Measurements from ENCODE around the gene ADGRG6. TPM values are rescaled to one million over a fixed set of nuclear protein-coding genes. Genes with fewer than 3 reads are reported as not detected.

Gene ADGRG6
- total and polyA plus RNA-seq, 2 donors (not counting 1 experiment from before 2014, with no cell fraction given): 0.03 TPM; not detected in 1

DNA sequence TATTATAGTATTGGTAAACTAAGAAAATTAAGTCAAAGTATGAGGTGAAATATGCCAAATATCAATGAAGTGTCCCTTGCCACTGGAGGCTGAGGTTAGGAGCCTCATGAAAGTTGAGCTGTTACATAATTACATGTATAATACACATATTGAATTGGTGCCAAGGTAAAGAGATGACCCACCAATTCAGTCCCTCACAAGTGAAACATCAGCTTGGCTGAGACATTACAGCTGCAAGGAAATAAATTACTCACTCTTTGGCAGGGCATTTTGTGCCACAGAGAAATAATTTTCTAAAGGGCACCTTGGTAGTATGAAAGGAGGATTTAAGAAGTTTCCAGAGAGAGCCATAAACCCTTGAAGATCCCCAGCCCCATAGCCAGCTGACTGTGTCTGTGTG, 127.4 kb downstream of the ADGRG6 start:
- H3K4me3 ChIP-seq (ENCODE audit: control extremely low read depth in 1 of 5, extremely low read depth in 1 of 5, insufficient read depth in 1 of 5, low read depth in 2 of 5, low read length in 4 of 5): no peak overlapping the region
- no peaks in the 10 kb centered on the region for H3K79me2 ChIP-seq (ENCODE audit: control insufficient read depth, insufficient read depth, low read length)
- intact Hi-C loops (cut with micrococcal nuclease): no loop called here
- ChIA-PET CTCF (no interaction called here), POLR2A (no interaction called here)
- ATAC-seq (ENCODE audit: low read depth) (no peak), DNase-seq (no peak)
- H3K27ac ChIP-seq (ENCODE audit: low read length in 2 of 2): no peak overlapping the region
- no peaks in the 10 kb centered on the region for H3K4me1 ChIP-seq (ENCODE audit: control insufficient read depth in 2 of 2, insufficient read depth in 2 of 2, low read length in 2 of 2)
- H3K27me3 Mint-ChIP-seq: no peaks in the 10 kb centered on the region
- H3K9ac ChIP-seq (ENCODE audit: low read length): no peak overlapping the region
- H3K4me1 Mint-ChIP-seq: no peaks in the 10 kb centered on the region
- H3K9me3 ChIP-seq (ENCODE audit: control extremely low read depth in 1 of 3, control insufficient read depth in 2 of 3, insufficient read depth in 1 of 3, low read length in 2 of 3): peaks cover 0 to 2% (median 0%) of the 10 kb centered on the region in 3 donors
- H3K27ac Mint-ChIP-seq: no peak overlapping the region
- H3K4me2 ChIP-seq (replicated peaks; ENCODE audit: low read depth, low read length, poor library complexity, severe bottlenecking): no peak overlapping the region
- no peaks in the 10 kb centered on the region for H3K36me3 ChIP-seq (replicated peaks in 1 of 2; ENCODE audit: control extremely low read depth in 1 of 2, control insufficient read depth in 1 of 2, extremely low read depth in 1 of 2, insufficient read depth in 2 of 2, low read length in 1 of 2)
- H3K4me3 Mint-ChIP-seq: no peak overlapping the region
- no peak overlapping the region for H2AFZ ChIP-seq (ENCODE audit: insufficient read depth, low read depth, low read length, poor library complexity, severe bottlenecking)
- H4K20me1 ChIP-seq (ENCODE audit: control insufficient read depth, insufficient read depth, low read length, poor library complexity, severe bottlenecking): no peaks in the 10 kb centered on the region
- TF ChIP-seq, protein P1, sequence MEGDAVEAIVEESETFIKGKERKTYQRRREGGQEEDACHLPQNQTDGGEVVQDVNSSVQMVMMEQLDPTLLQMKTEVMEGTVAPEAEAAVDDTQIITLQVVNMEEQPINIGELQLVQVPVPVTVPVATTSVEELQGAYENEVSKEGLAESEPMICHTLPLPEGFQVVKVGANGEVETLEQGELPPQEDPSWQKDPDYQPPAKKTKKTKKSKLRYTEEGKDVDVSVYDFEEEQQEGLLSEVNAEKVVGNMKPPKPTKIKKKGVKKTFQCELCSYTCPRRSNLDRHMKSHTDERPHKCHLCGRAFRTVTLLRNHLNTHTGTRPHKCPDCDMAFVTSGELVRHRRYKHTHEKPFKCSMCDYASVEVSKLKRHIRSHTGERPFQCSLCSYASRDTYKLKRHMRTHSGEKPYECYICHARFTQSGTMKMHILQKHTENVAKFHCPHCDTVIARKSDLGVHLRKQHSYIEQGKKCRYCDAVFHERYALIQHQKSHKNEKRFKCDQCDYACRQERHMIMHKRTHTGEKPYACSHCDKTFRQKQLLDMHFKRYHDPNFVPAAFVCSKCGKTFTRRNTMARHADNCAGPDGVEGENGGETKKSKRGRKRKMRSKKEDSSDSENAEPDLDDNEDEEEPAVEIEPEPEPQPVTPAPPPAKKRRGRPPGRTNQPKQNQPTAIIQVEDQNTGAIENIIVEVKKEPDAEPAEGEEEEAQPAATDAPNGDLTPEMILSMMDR (IDR thresholded peaks at IDR 0.05): no peak
- no peak for TF ChIP-seq EZH2 (IDR thresholded peaks at IDR 0.05; ENCODE audit: borderline replicate concordance, insufficient read depth, low read depth, low read length, poor library complexity, severe bottlenecking)
- H3K27me3 ChIP-seq (replicated peaks in 1 of 4; ENCODE audit: control extremely low read depth in 1 of 4, control insufficient read depth in 3 of 4, insufficient read depth in 4 of 4, low read length in 3 of 4): no peaks in the 10 kb centered on the region
- no peaks in the 10 kb centered on the region for H3K9me3 Mint-ChIP-seq (ENCODE audit: insufficient read depth)

DNA sequence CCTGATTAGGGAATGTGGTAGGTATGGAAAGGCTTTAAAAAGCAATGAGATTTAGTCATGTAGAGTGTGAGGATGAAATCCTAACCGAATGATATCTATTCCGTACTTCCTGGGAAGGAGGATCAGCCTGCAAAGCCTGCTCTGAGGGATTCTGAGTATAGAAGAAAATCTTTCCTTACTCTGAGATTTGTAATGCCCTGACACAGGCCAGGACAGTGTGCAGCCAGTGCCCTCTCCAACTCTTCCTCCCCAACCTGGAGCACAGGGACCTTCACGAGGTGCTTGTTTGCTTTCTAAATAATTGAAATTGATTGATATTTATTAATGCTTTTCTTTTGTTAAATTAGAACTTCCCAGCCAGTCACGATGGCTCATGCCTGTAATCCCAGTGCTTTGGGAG, 131.6 kb downstream of the ADGRG6 start:
- H3K4me1 Mint-ChIP-seq: no peaks in the 10 kb centered on the region
- no CpG with 5 or more reads among the region's 4 CpGs for WGBS (ENCODE audit: insufficient coverage)
- Histone ChIP-seq H3K36me3 (replicated peaks in 1 of 2; ENCODE audit: control extremely low read depth in 1 of 2, control insufficient read depth in 1 of 2, extremely low read depth in 1 of 2, insufficient read depth in 2 of 2, low read length in 1 of 2) (no peaks in the 10 kb centered on the region), H3K4me3 (ENCODE audit: control extremely low read depth in 1 of 5, extremely low read depth in 1 of 5, insufficient read depth in 1 of 5, low read depth in 2 of 5, low read length in 4 of 5) (no peak overlapping the region), H3K27me3 (replicated peaks in 1 of 4; ENCODE audit: control extremely low read depth in 1 of 4, control insufficient read depth in 3 of 4, insufficient read depth in 4 of 4, low read length in 3 of 4) (no peaks in the 10 kb centered on the region), H2AFZ (ENCODE audit: insufficient read depth, low read depth, low read length, poor library complexity, severe bottlenecking) (no peak overlapping the region), H3K27ac (ENCODE audit: low read length in 2 of 2) (no peak overlapping the region), H4K20me1 (ENCODE audit: control insufficient read depth, insufficient read depth, low read length, poor library complexity, severe bottlenecking) (no peaks in the 10 kb centered on the region), H3K4me2 (replicated peaks; ENCODE audit: low read depth, low read length, poor library complexity, severe bottlenecking) (no peak overlapping the region), H3K9ac (ENCODE audit: low read length) (no peak overlapping the region), H3K9me3 (ENCODE audit: control extremely low read depth in 1 of 3, control insufficient read depth in 2 of 3, insufficient read depth in 1 of 3, low read length in 2 of 3) (no peaks in the 10 kb centered on the region), H3K79me2 (ENCODE audit: control insufficient read depth, insufficient read depth, low read length) (no peaks in the 10 kb centered on the region), H3K4me1 (ENCODE audit: control insufficient read depth in 2 of 2, insufficient read depth in 2 of 2, low read length in 2 of 2) (no peaks in the 10 kb centered on the region)
- ChIA-PET CTCF (no interaction called here), POLR2A (no interaction called here)
- H3K9me3 Mint-ChIP-seq (ENCODE audit: insufficient read depth): no peaks in the 10 kb centered on the region
- H3K27me3 Mint-ChIP-seq: peaks cover 10% of the 10 kb centered on the region
- ATAC-seq (ENCODE audit: low read depth) (no peak), DNase-seq (no peak)
- no peak overlapping the region for H3K27ac Mint-ChIP-seq
- intact Hi-C loops (cut with micrococcal nuclease): no loop called here
- TF ChIP-seq, protein P1 (IDR thresholded peaks at IDR 0.05): no peak
- no peak for TF ChIP-seq EZH2 (IDR thresholded peaks at IDR 0.05; ENCODE audit: borderline replicate concordance, insufficient read depth, low read depth, low read length, poor library complexity, severe bottlenecking)
- no peak overlapping the region for H3K4me3 Mint-ChIP-seq

Data from B cell (primary cell).